GM12874 (cell line): ENCODE data around the gene GLYATL1.
A peak's percentile ranks its signal among the peaks of the same experiment; 100 is the strongest.

Experiments
- CTCF ChIP-seq: IDR thresholded peaks from 2 replicates; pipeline ENCODE4 v1.5.1; 2011; ENCODE audit warnings: low read depth, mild to moderate bottlenecking, control low read depth, low read length, moderate library complexity; ENCODE audit not compliant: insufficient read depth

The GLYATL1 gene

GRCh38 chr11:58939277-58939676 lies at the start of gene GLYATL1:
Gene GLYATL1 (plus strand): TSS chr11:58939488. CDS start chr11:58947088, 7,600 bp downstream.
- TF ChIP-seq CTCF = no peak

GRCh38 chr11:58893899-58894298 lies 45.4 kb upstream of the GLYATL1 start:
- no peak for TF ChIP-seq CTCF

- no peak for TF ChIP-seq CTCF
Observed at GRCh38 chr11:58898106-58898505, 41.2 kb upstream of the GLYATL1 start.

- peak; percentile 61 for TF ChIP-seq CTCF
Observed at GRCh38 chr11:58900479-58901420, 38.5 kb upstream of the GLYATL1 start.

GRCh38 chr11:58902881-58903280 lies 36.4 kb upstream of the GLYATL1 start:
- TF ChIP-seq CTCF = no peak

- no peak for TF ChIP-seq CTCF
Observed at GRCh38 chr11:58905011-58905720, 34.1 kb upstream of the GLYATL1 start.

- TF ChIP-seq CTCF = 0 out of 2 replicates have a peak, but pooled peaks have one; percentile 12
Observed at GRCh38 chr11:58905721-58906547, 33.4 kb upstream of the GLYATL1 start.
